Upper lobe of right lung (tissue), 1 donor: ENCODE measurements around the gene NBPF4. TPM values are rescaled to one million over a fixed set of nuclear protein-coding genes. Genes with fewer than 3 reads are reported as not detected.
"Not testable (repeated sequence)": the region's sequence is repeated elsewhere in the genome, so short reads cannot be mapped to it uniquely, and the experiment has no call there.

Experiments
- ATAC-seq: fragments of 200-7000 bp; cut with Tn5 transposase; one replicate; pipeline ENCODE4 v1.9.1; 2020; ENCODE audit warnings: mild to moderate bottlenecking, moderate library complexity
- DNase-seq: peaks from one replicate; pipeline ENCODE4 v3.0.0-alpha.2; 2020
- H3K27ac ChIP-seq: fragments of 200-600 bp; one replicate; pipeline ENCODE4 v1.8.0; 2022
- H3K27me3 ChIP-seq: fragments of 200-600 bp; one replicate; pipeline ENCODE4 v1.8.0; 2022; ENCODE audit warnings: mild to moderate bottlenecking
- H3K36me3 ChIP-seq: fragments of 200-600 bp; one replicate; pipeline ENCODE4 v1.8.0; 2022
- H3K4me1 ChIP-seq: fragments of 200-600 bp; one replicate; pipeline ENCODE4 v1.8.0; 2022
- H3K4me3 ChIP-seq: fragments of 200-600 bp; one replicate; pipeline ENCODE4 v1.8.0; 2022; ENCODE audit warnings: mild to moderate bottlenecking
- H3K9me3 ChIP-seq: fragments of 200-600 bp; one replicate; pipeline ENCODE4 v1.8.0; 2022
- CTCF ChIP-seq: fragments of 200-600 bp; IDR thresholded peaks from one replicate; pipeline ENCODE4 v1.8.0; 2022; ENCODE audit warnings: antibody characterized with exemption
- intact Hi-C: fragments of 100-400 bp; cut with DNase I; formaldehyde crosslinking; loops from one replicate; pipeline ENCODE4 v1.11.0; 2022
- total RNA-seq: library from RNA; stranded (reverse); fragmentation: NEBNext Ultra II Directional; extraction: Animal tissue kit (Norgen Biotek cat#: 25700); gene quantifications from one replicate; pipeline ENCODE4 v1.2.1, GENCODE V29; 2021
- donor health status: DM: no; HTN: yes; CAD: no; lungs with severe emphysema.

NBPF4 gene
- total RNA-seq, 1 donor from 2014 or later = not detected

GRCh38 chr1:108226855-108227254, 17.0 kb downstream of the NBPF4 start:
- H3K27me3 ChIP-seq, H3K27ac ChIP-seq, H3K9me3 ChIP-seq, ATAC-seq, intact Hi-C loops, H3K4me1 ChIP-seq, DNase-seq, H3K36me3 ChIP-seq, H3K4me3 ChIP-seq: not testable (repeated sequence)

GRCh38 chr1:108223226-108223625, 20.6 kb downstream of the NBPF4 start:
- H3K36me3 ChIP-seq, DNase-seq, H3K4me1 ChIP-seq, H3K27me3 ChIP-seq, intact Hi-C loops, H3K4me3 ChIP-seq, H3K9me3 ChIP-seq, H3K27ac ChIP-seq, ATAC-seq: not testable (repeated sequence)

- DNase-seq, ATAC-seq, H3K4me1 ChIP-seq, H3K36me3 ChIP-seq, H3K27ac ChIP-seq, intact Hi-C loops, H3K4me3 ChIP-seq, H3K9me3 ChIP-seq, H3K27me3 ChIP-seq: not testable (repeated sequence)
Observed at GRCh38 chr1:108217515-108218174, 26.2 kb downstream of the NBPF4 start.

- DNase-seq, H3K4me3 ChIP-seq, H3K4me1 ChIP-seq, ATAC-seq, H3K9me3 ChIP-seq, intact Hi-C loops, H3K27ac ChIP-seq, H3K36me3 ChIP-seq, H3K27me3 ChIP-seq: not testable (repeated sequence)
Observed at GRCh38 chr1:108217007-108217406, 26.9 kb downstream of the NBPF4 start.

GRCh38 chr1:108216028-108216890, 27.6 kb downstream of the NBPF4 start:
- DNase-seq, H3K9me3 ChIP-seq, ATAC-seq, H3K4me1 ChIP-seq, H3K4me3 ChIP-seq, H3K36me3 ChIP-seq, intact Hi-C loops, H3K27ac ChIP-seq, H3K27me3 ChIP-seq: not testable (repeated sequence)

- H3K27me3 ChIP-seq, intact Hi-C loops, DNase-seq, H3K27ac ChIP-seq, H3K36me3 ChIP-seq, H3K4me1 ChIP-seq, H3K4me3 ChIP-seq, H3K9me3 ChIP-seq: not testable (repeated sequence)
- ATAC-seq = peak; percentile 79
- peak; percentile 67 for TF ChIP-seq CTCF
Observed at GRCh38 chr1:108214641-108215465, 29.0 kb downstream of the NBPF4 start.

GRCh38 chr1:108211014-108211413, 32.9 kb downstream of the NBPF4 start:
- no peak overlapping the region for H3K4me3 ChIP-seq
- DNase-seq (no peak), ATAC-seq (no peak)
- no peak overlapping the region for H3K27ac ChIP-seq
- H3K9me3 ChIP-seq = no peaks in the 10 kb centered on the region
- no peaks in the 10 kb centered on the region for H3K36me3 ChIP-seq
- H3K27me3 ChIP-seq = peaks cover 8% of the 10 kb centered on the region
- intact Hi-C loops = no loop called here
- TF ChIP-seq CTCF = no peak
- no peaks in the 10 kb centered on the region for H3K4me1 ChIP-seq
